8988T (cell line): Measurements from ENCODE around the gene LEFTY1.

Source experiments
- DNase-seq: peaks from one replicate; pipeline ENCODE4 v3.0.0; 2011

Gene LEFTY1

GRCh38 chr1:225887030-225887314 lies 2.0 kb downstream of the LEFTY1 start:
- no peak for DNase-seq

DNA sequence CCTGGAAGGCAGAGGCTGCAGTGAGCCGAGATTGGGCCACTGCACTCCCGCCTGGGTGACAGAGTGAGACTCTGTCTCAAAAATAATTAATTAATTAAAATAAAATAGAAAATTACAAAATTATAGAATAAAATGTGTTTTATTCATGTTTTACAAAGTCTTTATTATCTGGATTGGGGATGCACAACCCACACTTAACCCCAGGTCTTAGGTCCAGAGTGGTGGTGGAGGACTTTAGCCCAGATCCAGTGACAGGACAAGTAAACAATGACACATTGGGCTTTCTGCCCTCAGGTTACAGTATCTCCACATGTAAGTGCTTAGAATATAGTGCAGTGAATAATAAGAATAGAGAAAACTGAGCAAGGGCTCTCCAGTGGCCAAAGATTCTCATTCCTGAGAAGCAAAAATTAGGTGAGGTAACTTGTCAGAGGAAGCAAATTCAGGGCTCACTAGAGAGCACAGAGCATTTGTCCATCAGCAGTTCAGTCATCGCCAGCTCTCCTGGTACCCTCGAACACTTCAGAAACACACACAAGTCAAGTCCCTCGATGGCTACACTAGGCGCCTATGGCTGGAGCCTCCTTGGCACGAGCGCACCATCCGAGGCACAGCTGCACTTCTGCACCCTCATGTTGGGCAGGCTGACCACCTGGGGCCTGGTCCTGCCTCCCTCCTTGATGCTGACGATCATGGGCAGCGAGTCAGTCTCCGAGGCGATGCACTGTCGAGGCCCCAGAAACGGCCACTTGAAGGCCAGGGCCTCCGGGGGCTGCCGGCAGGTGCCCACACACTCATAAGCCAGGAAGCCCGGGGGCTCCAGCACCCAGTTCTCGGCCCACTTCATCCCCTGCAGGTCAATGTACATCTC lies 2.6 kb downstream of the LEFTY1 start:
- DNase-seq = no peak

GRCh38 chr1:225885336-225885735 lies 3.6 kb downstream of the LEFTY1 start:
- no peak for DNase-seq

GRCh38 chr1:225883616-225884265 lies 5.2 kb downstream of the LEFTY1 start:
- DNase-seq = no peak

- peak; percentile 68 for DNase-seq
Measured at GRCh38 chr1:225882694-225883615, 6.0 kb downstream of the LEFTY1 start.

- DNase-seq = peak; percentile 96
Measured at GRCh38 chr1:225881959-225882693, 6.8 kb downstream of the LEFTY1 start, which contains the start of gene TMEM63A. Gene TMEM63A, minus strand, starts transcription at chr1:225882380. Its CDS starts 4,800 bp downstream, at chr1:225877580.

DNA sequence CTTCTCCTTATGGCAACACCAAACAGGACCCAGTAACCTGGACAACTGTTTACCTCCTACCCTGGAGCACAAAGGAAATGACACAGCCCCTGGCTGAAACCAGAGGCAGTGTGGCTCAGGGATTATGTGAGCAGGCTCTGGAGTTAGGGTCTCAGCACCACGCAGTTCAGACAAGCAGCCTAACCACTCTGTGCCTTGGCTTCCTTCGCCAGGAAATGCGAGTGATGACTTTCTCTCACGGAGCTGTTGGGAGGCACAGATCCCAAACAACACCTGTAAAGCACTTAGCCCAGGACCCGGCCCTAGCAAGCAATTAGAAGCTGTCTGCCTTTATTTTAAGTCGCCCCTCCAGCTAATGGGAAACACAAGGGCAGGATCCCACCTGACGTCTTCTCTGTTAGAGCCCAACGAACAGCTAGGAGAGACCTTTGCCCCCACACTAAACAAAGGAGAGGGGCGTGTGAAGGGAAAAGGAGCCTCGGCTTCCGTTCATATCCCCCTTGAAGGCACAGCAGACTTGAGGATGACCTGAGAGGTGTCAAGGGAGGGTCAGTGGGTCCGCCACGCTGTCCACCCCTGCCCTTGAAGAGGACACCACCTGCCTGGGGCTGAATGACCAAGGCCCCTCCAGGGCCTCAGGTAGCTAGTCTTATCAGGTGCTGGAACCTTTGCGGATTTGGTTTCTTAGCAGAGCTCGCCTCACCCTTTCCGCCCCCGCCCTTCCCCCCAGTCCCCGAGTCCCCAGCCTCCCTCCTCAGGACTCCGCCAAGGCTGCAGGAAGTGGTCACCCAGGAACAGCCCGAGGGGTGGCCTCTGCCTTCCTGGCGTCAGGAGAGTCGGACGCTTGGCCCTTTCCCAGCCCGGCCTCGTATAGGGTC lies 7.6 kb downstream of the LEFTY1 start:
- DNase-seq = peak; percentile 61

DNA sequence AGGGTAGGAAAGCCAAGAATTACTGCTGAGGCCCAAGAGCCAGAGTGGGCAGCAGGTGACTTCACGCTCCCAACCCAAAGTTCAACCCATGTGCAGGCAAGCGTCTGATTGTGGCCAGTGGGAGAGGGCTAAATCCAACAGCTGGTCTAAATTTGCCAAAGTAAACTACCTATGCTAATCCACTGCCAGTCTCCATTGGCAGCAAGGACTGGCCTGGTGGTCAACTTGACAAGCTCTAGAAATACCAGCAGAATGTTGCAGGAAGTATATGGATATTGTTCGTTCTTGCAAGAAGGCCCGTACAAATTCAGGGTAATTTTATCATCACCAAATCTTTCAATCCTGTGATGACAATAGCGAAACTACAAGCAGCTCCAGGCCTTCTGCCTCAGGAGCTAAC lies 8.3 kb downstream of the LEFTY1 start:
- DNase-seq = no peak

DNA sequence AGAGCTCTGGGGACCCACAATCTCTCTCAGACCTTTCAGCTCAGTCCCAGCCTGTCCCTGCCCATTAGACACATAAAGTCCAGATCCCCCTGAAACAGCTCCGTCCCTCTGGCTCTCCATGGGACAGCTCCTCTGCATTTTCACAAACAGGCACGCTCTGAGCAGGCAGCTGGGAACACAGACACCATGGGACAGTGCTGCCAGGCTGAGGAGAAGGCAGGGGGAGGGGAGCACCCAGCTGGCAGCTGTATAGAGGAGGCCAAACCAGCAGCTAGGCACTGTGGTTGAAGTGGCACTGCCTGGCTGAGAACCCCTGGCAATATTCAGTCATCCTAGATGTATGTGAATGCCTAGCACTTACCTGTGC lies 8.7 kb downstream of the LEFTY1 start:
- DNase-seq = no peak

DNA sequence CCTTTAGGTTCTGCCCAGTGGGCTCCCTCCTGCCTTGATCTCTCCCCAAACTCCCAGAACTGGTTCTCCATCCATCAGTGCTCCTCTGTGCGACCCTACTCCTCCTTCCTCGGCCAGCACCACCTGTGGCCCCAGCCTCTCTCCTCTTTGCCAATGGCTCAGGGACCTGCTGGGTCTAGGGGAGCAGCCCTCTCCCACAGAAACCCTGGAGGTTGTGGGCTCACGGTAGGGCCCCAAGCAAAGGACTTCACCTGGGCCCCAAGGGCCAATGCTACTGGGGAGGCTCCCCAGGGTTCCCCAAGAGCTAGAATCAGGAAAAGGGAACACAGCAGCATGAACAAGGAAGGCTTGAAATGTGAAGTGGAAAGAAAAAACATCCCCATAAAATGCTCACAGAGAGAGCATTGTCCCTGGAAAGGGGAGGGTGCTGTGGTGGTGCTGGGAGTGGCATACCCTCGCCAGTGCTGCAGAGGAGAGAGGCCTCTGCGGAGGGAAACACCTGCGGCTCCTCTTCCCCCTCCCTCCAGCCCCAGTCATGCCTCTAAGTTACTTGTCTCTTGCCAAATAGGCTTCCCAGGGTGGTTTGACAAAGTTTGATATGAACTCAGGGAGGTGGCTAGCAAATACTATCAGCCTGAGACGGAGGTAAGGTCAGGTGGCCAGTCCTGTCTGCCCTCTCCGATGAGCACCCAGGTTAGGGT lies 9.3 kb downstream of the LEFTY1 start:
- no peak for DNase-seq

DNA sequence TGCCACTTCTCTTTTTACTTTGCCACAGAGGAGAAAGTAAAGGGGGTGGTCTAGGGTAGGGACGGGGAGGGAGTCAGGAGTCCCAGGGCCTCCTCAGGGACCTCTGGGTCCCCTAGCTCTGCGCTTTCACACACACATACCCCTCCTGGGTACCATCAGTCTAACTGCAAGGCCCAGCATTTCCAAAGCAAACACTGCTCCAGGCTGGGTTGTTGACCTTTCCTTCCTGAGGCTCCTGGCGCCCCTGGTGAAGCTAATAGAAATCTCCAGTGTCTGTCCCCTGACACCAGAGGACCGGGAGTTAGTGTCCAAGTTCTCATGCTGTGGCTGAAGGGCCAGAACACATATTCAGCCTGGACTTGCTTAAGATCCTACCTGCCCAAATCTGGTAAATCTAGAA lies 10.7 kb downstream of the LEFTY1 start:
- DNase-seq = no peak

GRCh38 chr1:225877580-225877979 lies 11.4 kb downstream of the LEFTY1 start:
- DNase-seq = peak; percentile 68

DNA sequence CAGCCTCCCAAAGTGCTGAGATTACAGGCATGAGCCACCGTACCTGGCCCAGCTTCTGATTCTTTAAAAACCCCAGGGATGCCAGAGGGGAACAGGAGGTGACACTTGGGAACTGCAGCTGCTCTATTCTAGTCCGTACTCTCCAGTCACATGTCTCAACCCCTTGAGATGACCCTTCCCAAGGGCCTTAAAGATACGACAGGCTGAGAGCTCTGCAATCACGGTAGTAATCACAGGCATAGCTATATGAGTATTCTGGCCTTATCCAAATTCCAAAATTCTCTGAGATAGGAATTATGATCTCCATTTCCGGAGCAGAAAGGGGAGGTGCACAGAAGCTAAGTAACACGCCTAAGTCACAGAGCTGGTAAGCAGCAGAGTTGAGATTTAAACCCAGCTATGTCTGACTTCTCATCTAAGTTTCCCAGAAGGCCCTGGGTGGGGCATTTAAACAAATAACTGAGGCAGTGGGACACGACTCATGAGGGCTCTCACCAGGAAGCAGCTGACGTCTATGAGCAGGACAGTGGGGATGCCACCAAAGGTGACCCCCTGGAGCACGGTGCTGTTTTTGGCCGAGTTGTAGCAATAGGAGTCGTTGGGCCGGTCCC lies 11.9 kb downstream of the LEFTY1 start:
- no peak for DNase-seq

GRCh38 chr1:225875044-225875815 lies 13.7 kb downstream of the LEFTY1 start:
- DNase-seq = no peak

DNA sequence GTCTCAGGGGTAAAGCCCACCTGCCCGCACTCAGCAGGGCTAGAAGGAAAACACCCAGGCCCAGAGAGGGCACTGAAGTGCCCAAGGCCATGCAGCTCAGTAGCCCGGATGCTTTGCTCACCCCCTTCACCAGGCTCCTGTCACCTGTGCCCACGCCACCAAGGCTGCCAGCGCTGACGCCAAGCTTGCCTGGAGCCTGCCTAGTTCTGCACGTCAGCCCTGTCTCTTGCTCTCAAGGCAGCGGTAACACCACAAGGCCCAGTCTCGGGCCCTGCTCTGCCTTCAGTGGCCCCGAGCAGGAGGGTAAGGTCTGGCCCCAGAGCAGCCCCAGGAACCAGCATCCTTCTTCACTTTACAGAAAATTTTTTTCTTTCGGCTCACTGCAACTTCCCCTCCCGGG lies 14.5 kb downstream of the LEFTY1 start:
- no peak for DNase-seq

- no peak for DNase-seq
Measured at GRCh38 chr1:225873281-225873850, 15.6 kb downstream of the LEFTY1 start.

DNA sequence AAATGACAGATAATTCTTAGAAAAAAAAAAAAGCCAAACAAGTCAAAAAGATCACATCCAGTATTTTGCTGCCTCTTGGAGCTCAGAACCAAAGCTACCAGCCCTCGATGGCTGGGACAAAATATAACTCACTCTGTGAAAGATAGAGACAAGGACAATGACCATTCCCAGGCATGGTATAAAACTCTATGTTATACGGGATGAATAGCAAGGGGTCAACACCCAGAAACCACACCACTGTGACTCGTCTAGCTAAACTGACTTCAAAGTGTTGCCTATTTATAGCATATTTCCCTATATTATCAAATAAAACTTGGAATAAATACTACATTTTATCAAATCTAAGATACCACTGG lies 16.9 kb downstream of the LEFTY1 start:
- DNase-seq = no peak

GRCh38 chr1:225871359-225872074 lies 17.4 kb downstream of the LEFTY1 start:
- DNase-seq = no peak

GRCh38 chr1:225870911-225871310 lies 18.0 kb downstream of the LEFTY1 start:
- no peak for DNase-seq
